SHP77 (cell line): Measurements from ENCODE around the gene CDH13.

Source experiments
- DNase-seq, 2 experiments: peaks; one replicate each; lab custom pipeline; 2025; lab: John Stamatoyannopoulos, UW

Gene CDH13

GRCh38 chr16:83513008-83513755, 886.4 kb downstream of the CDH13 start:
- DNase-seq: no peak

DNA sequence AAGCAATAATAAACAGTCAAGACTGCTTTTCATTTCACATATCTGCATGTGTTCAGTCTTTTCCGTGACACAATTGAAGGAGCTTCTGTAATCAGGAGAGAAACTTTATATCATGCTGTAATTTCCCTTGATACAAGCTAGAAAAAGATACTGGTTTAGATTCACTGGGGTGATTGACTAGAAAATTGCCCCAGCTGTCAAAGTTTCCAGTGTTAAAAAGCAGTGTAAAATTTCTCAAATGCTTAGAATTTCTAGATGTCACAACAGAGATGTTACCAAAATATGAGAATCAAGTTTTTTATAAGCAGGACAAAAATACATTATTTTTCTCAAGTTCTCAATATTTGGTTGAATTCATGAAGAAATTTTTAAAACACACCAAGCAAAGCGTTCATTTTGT, 888.6 kb downstream of the CDH13 start:
- no peak for DNase-seq

GRCh38 chr16:83516931-83517330, 890.2 kb downstream of the CDH13 start:
- DNase-seq: no peak

GRCh38 chr16:83517398-83517797, 890.6 kb downstream of the CDH13 start:
- DNase-seq: no peak

- no peak for DNase-seq
Measured at GRCh38 chr16:83520596-83520995, 893.8 kb downstream of the CDH13 start.

DNA sequence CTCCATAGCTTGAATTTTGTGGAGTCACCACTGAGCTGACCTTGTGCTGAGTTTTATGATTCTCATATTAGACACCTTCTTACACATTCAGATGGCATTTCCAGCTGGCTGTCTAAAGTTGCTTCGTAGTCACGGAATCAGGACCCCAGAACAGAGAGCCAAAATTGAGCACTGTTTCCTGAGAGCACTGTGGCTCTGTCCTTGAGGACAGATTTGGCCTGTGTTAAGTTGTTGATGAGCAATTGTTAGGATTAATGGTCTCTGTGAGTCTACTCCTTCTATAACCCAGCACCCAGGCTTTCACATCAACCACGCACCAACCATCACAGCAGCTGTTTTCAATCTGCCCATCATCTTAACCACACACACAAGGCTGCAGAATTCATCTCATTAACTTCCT, 903.5 kb downstream of the CDH13 start:
- DNase-seq: no peak

- DNase-seq: peak in 1 of 2 experiments; percentile 34
Measured at GRCh38 chr16:83532634-83533033, 905.9 kb downstream of the CDH13 start.

GRCh38 chr16:83533193-83533592, 906.4 kb downstream of the CDH13 start:
- DNase-seq: peak; percentile 59 to 69

GRCh38 chr16:83538707-83539106, 911.9 kb downstream of the CDH13 start:
- DNase-seq: no peak

DNA sequence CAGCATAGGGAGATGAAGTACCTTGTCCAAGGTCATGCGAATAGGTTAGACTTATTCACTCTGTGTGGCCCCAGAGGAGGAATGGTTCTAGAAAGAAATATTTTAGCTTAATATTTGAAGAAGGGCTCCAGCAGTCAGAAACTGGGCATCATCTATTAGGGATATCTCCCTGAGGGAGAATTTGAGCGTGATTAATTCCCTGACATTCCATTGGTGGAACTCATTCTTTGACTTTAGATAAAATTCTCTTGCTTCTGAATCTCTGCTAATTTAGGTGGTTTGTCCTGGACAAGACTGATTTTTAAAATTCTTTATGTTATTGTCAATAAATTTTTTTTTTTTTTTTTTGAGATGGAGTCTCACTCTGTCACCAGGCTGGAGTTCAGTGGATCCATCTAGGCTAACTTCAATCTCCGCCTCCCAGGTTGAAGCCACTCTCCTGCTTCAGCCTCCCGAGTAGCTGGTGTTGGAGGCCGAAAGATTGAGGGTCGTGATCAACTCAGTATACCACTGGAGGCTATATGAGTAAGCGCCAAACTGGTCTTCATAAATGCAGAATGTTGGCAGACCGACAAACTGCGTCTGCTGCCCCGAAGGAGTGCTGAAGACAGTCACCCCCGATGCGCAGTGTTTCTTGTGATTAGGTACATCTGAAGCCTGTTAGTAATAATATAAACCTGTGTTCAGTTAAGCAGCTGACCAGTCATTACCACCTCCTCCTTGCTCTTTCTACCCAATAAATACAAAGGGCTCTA, 913.1 kb downstream of the CDH13 start:
- DNase-seq: no peak

- no peak for DNase-seq
Measured at GRCh38 chr16:83541231-83541630, 914.5 kb downstream of the CDH13 start.

DNA sequence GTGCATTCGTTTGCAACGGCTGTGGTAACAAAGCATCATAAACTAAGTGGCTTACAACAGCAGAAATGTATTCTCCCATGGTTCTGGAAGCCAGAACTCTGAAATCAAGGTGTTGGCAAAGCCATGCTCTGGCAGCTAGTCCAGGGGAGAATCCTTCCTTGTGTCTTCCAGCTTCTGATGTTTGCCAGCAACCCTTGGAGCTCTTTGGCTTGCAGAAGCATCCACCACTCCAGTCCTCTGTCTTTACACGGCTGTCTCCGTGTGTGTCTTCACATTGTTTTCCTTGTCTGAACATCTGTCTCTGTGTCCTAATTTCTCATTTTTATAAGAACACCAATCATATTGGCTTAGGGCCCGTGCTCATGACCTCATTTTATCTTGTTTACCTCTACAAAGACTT, 915.7 kb downstream of the CDH13 start:
- DNase-seq: no peak

GRCh38 chr16:83549316-83550182, 922.8 kb downstream of the CDH13 start:
- DNase-seq: no peak

GRCh38 chr16:83550183-83550569, 923.4 kb downstream of the CDH13 start:
- DNase-seq: no peak

- DNase-seq: no peak
Measured at GRCh38 chr16:83552228-83552627, 925.5 kb downstream of the CDH13 start.

DNA sequence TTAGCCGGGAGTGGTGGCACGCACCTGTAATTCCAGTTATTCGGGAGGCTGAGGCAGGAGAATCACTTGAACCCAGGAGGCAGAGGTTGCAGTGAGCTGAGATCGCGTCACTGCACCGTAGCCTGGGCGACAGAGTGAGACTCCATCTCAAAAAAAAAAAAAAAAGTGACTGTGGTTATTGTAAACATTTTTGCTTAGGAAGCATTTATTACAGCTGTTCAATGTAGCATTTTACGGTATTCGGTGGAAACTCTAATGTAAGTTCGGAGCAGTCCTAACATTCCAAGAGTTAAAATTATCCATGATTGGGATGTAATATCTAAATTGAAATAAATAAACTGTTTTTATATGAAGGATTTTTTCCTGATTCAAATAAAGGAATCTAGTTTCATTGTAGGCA, 926.2 kb downstream of the CDH13 start:
- DNase-seq: no peak

GRCh38 chr16:83554096-83554495, 927.3 kb downstream of the CDH13 start:
- DNase-seq: no peak

GRCh38 chr16:83554540-83554939, 927.8 kb downstream of the CDH13 start:
- peak in 1 of 2 experiments; percentile 9 for DNase-seq

- no peak for DNase-seq
Measured at GRCh38 chr16:83561876-83562275, 935.1 kb downstream of the CDH13 start.

GRCh38 chr16:83568345-83568744, 941.6 kb downstream of the CDH13 start:
- no peak for DNase-seq

- no peak for DNase-seq
Measured at GRCh38 chr16:83574388-83574787, 947.6 kb downstream of the CDH13 start.

DNA sequence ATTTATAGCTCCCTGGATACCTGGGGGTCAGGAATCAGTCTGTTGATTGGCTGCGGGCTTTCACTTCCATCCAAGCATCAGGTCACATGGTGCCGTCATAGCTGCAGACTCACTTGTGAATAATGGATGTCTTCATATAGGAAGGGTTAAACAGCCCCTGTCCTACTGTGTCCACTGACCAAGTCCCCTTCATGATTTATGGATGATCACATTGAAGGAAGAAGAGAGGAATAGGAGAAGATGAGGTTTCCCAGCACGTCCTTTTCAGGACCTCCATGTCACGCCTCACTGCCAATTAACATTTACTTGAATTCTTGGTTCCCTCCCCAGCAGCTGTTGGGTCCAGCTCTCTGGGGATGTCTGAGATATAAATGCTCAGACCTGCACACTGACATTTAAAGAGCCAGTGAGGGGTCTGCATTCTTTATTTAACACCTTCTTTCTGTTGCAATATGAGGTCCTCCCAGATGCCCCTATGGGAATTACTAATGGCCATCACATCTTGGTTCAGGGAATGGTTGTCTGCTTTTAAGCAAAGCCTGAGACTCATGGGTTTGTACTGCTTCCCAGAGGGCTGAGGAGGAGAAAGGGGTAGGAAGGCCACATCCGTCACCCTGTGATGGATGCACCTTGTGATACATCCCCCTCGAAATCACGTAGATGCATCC, 950.4 kb downstream of the CDH13 start:
- no peak for DNase-seq
